Dermis microvascular lymphatic vessel endothelial cell (primary cell): ENCODE results near the gene THSD7A. TPM values are rescaled to one million over a fixed set of nuclear protein-coding genes. Genes with fewer than 3 reads are reported as not detected.

Experiments
- DNase-seq, 2 donors: peaks; one replicate each; pipeline versions ENCODE4 v3.0.0 to v3.0.0-alpha.2; 2010; ENCODE audit warnings: low read depth in 2 of 2
- total RNA-seq: library from RNA; depleted of rRNA; stranded (reverse); fragments of >200 nt; gene quantifications from 2 replicates; pipeline ENCODE4 v1.2.1, GENCODE V29; 2014

The THSD7A gene
- total RNA-seq, 1 donor from 2014 or later: 15.8 TPM

- DNase-seq: no peak
These were observed 415.1 kb downstream of the THSD7A start for GRCh38 chr7:11416641-11417458.

- DNase-seq: no peak
These were observed 416.9 kb downstream of the THSD7A start for GRCh38 chr7:11415101-11415500.

- DNase-seq: no peak
These were observed 418.1 kb downstream of the THSD7A start for GRCh38 chr7:11413901-11414300.

GRCh38 chr7:11412036-11412435, 420.0 kb downstream of the THSD7A start:
- no peak for DNase-seq

- no peak for DNase-seq
These were observed 421.0 kb downstream of the THSD7A start for GRCh38 chr7:11410656-11411644.

- DNase-seq: no peak
These were observed 427.6 kb downstream of the THSD7A start for GRCh38 chr7:11404355-11404754.

- no peak for DNase-seq
These were observed 428.2 kb downstream of the THSD7A start for GRCh38 chr7:11403781-11404180.

- no peak for DNase-seq
These were observed 437.6 kb downstream of the THSD7A start for GRCh38 chr7:11394438-11394837.

GRCh38 chr7:11379641-11380040, 452.4 kb downstream of the THSD7A start:
- no peak for DNase-seq

GRCh38 chr7:11376529-11376928, 455.5 kb downstream of the THSD7A start:
- no peak for DNase-seq

- DNase-seq: no peak
These were observed 457.4 kb downstream of the THSD7A start for GRCh38 chr7:11374629-11375028.

- peak; percentile 14 to 28 for DNase-seq
These were observed 458.4 kb downstream of the THSD7A start for GRCh38 chr7:11373546-11374142.

- DNase-seq: no peak
These were observed 462.3 kb downstream of the THSD7A start for GRCh38 chr7:11369696-11370095.

GRCh38 chr7:11366118-11366517, 465.9 kb downstream of the THSD7A start:
- DNase-seq: no peak

- DNase-seq: no peak
These were observed 473.4 kb downstream of the THSD7A start for GRCh38 chr7:11358637-11359036.

- no peak for DNase-seq
These were observed 476.5 kb downstream of the THSD7A start for GRCh38 chr7:11355399-11356005.

- no peak for DNase-seq
These were observed 485.7 kb downstream of the THSD7A start for GRCh38 chr7:11346302-11346701.

- DNase-seq: no peak
These were observed 486.4 kb downstream of the THSD7A start for GRCh38 chr7:11345621-11346020.

GRCh38 chr7:11343818-11344413, 488.1 kb downstream of the THSD7A start:
- peak; percentile 20 to 27 for DNase-seq

- no peak for DNase-seq
These were observed 488.9 kb downstream of the THSD7A start for GRCh38 chr7:11343136-11343535.
